IPS-NIHi11 (cell line): ENCODE measurements around the gene MUSK.

Experiments
- DNase-seq: peaks from one replicate; pipeline ENCODE4 v3.0.0; 2012; ENCODE audit warnings: mixed read lengths, low spot score

MUSK gene

GRCh38 chr9:110668570-110669167 is at the start of gene MUSK:
Gene MUSK (plus strand): TSS chr9:110668791. CDS start chr9:110668905, 114 bp downstream.
- no peak for DNase-seq

- no peak for DNase-seq
These were observed 48.8 kb upstream of the MUSK start for GRCh38 chr9:110619831-110620230.

GRCh38 chr9:110620726-110621125 is 47.9 kb upstream of the MUSK start:
- no peak for DNase-seq

GRCh38 chr9:110622368-110622767 is 46.2 kb upstream of the MUSK start:
- no peak for DNase-seq

GRCh38 chr9:110623462-110624025 is 45.0 kb upstream of the MUSK start:
- peak; percentile 57 for DNase-seq

- DNase-seq: no peak
These were observed 42.3 kb upstream of the MUSK start for GRCh38 chr9:110626101-110626829.

GRCh38 chr9:110635589-110635988 is 33.0 kb upstream of the MUSK start:
- no peak for DNase-seq

- no peak for DNase-seq
These were observed 30.1 kb upstream of the MUSK start for GRCh38 chr9:110638381-110638954.

GRCh38 chr9:110640736-110641135 is 27.9 kb upstream of the MUSK start:
- DNase-seq: no peak

GRCh38 chr9:110641293-110641692 is 27.3 kb upstream of the MUSK start:
- DNase-seq: no peak

GRCh38 chr9:110648696-110649095 is 19.9 kb upstream of the MUSK start:
- no peak for DNase-seq

- DNase-seq: no peak
These were observed 18.3 kb upstream of the MUSK start for GRCh38 chr9:110650261-110650660.

GRCh38 chr9:110650991-110651411 is 17.6 kb upstream of the MUSK start:
- DNase-seq: no peak

- DNase-seq: no peak
These were observed 12.6 kb upstream of the MUSK start for GRCh38 chr9:110655754-110656641.

- no peak for DNase-seq
These were observed 8.6 kb upstream of the MUSK start for GRCh38 chr9:110659891-110660541.

GRCh38 chr9:110669433-110669832 is 842 bp downstream of the MUSK start:
- DNase-seq: no peak

GRCh38 chr9:110671849-110672248 is 3.3 kb downstream of the MUSK start:
- DNase-seq: no peak

- no peak for DNase-seq
These were observed 4.4 kb downstream of the MUSK start for GRCh38 chr9:110672873-110673510.

GRCh38 chr9:110687497-110687896 is 18.9 kb downstream of the MUSK start:
- no peak for DNase-seq

GRCh38 chr9:110688329-110688728 is 19.7 kb downstream of the MUSK start:
- DNase-seq: no peak

- no peak for DNase-seq
These were observed 22.5 kb downstream of the MUSK start for GRCh38 chr9:110691002-110691549.
